Osteoblast (primary cell): ENCODE data around the gene STK11. TPM values are rescaled to one million over a fixed set of nuclear protein-coding genes. Genes with fewer than 3 reads are reported as not detected.
A peak's percentile ranks its signal among the peaks of the same experiment; 100 is the strongest.

ENCODE experiments used
- DNase-seq: peaks from one replicate; pipeline ENCODE4 v3.0.0; 2011; ENCODE audit warnings: low spot score, mixed read lengths; ENCODE audit not compliant: insufficient read length; ENCODE audit errors: missing footprints
- H2AFZ ChIP-seq: 2 replicates; pipeline ENCODE4 v1.6.0; 2011; ENCODE audit warnings: mild to moderate bottlenecking, low read length
- H3K27ac ChIP-seq: 2 replicates; pipeline ENCODE4 v1.5.1; 2011; ENCODE audit warnings: mild to moderate bottlenecking, low read depth, low read length, moderate library complexity
- H3K27me3 ChIP-seq: 2 replicates; pipeline ENCODE4 v1.6.0; 2012; ENCODE audit warnings: mild to moderate bottlenecking, control low read depth, inconsistent platforms, low read length, moderate library complexity; ENCODE audit not compliant: insufficient read depth
- H3K36me3 ChIP-seq: 2 replicates; pipeline ENCODE4 v1.5.1; 2011; ENCODE audit warnings: mild to moderate bottlenecking, low read length, control low read depth, moderate library complexity; ENCODE audit not compliant: insufficient read depth
- H3K4me1 ChIP-seq: 2 replicates; pipeline ENCODE4 v1.5.1; 2011; ENCODE audit warnings: mild to moderate bottlenecking, low read length, control low read depth, moderate library complexity; ENCODE audit not compliant: insufficient read depth
- H3K4me2 ChIP-seq: 2 replicates; pipeline ENCODE4 v1.6.0; 2011; ENCODE audit warnings: mild to moderate bottlenecking, low read length; ENCODE audit not compliant: insufficient read depth
- H3K4me3 ChIP-seq: fragments of 200-600 bp; sonication (generic); 3 replicates; pipeline ENCODE4 v1.5.1; 2012; ENCODE audit warnings: mild to moderate bottlenecking, low read length, inconsistent platforms; ENCODE audit not compliant: insufficient read depth
- H3K79me2 ChIP-seq: 2 replicates; pipeline ENCODE4 v1.6.0; 2012; ENCODE audit warnings: mild to moderate bottlenecking, low read length, control low read depth, inconsistent platforms; ENCODE audit not compliant: insufficient read depth
- H3K9me3 ChIP-seq: 2 replicates; pipeline ENCODE4 v1.5.1; 2011; ENCODE audit warnings: low read depth, low read length, control low read depth
- H4K20me1 ChIP-seq: 2 replicates; pipeline ENCODE4 v1.6.0; 2012; ENCODE audit warnings: mild to moderate bottlenecking, low read length, control low read depth; ENCODE audit not compliant: insufficient read depth
- CTCF ChIP-seq: IDR thresholded peaks from 2 replicates; pipeline ENCODE4 v1.5.1; 2011; ENCODE audit warnings: mild to moderate bottlenecking, low read depth, low read length, moderate library complexity; ENCODE audit errors: extremely low read depth
- total RNA-seq: library from RNA; depleted of rRNA; stranded (reverse); fragments of >200 nt; gene quantifications from 2 replicates; pipeline ENCODE4 v1.2.3, GENCODE V29; 2012

STK11 gene
- total RNA-seq, 1 donor: 100 TPM

GRCh38 chr19:1249990-1250436, 44.4 kb downstream of the STK11 start:
- H3K27me3 ChIP-seq: no peaks in the 10 kb centered on the region
- peaks cover 23% of the 10 kb centered on the region for H4K20me1 ChIP-seq
- H3K79me2 ChIP-seq: peaks cover 44% of the 10 kb centered on the region
- peak overlapping the region; percentile 18 for H3K4me2 ChIP-seq
- H3K27ac ChIP-seq: peak overlapping the region; percentile 33
- peaks cover 19% of the 10 kb centered on the region for H3K4me1 ChIP-seq
- peak overlapping the region; percentile 80 for H3K4me3 ChIP-seq
- no peak for TF ChIP-seq CTCF
- no peak for DNase-seq
- no peaks in the 10 kb centered on the region for H3K9me3 ChIP-seq
- H2AFZ ChIP-seq: no peak overlapping the region
- H3K36me3 ChIP-seq: peaks cover 24% of the 10 kb centered on the region

- Histone ChIP-seq H3K4me3 (peak overlapping the region; percentile 80), H2AFZ (no peak overlapping the region), H3K27ac (peak overlapping the region; percentile 69), H3K4me2 (peak overlapping the region; percentile 87), H3K79me2 (peaks cover 51% of the 10 kb centered on the region), H3K9me3 (no peaks in the 10 kb centered on the region), H3K4me1 (peaks cover 22% of the 10 kb centered on the region), H3K36me3 (peaks cover 31% of the 10 kb centered on the region), H4K20me1 (peaks cover 30% of the 10 kb centered on the region), H3K27me3 (no peaks in the 10 kb centered on the region)
- peak; percentile 88 for DNase-seq
- no peak for TF ChIP-seq CTCF
Measured at GRCh38 chr19:1250437-1251260, 45.1 kb downstream of the STK11 start.

GRCh38 chr19:1251330-1252220, 46.0 kb downstream of the STK11 start:
- Histone ChIP-seq H3K27ac (peak overlapping the region; percentile 69), H4K20me1 (peaks cover 31% of the 10 kb centered on the region), H3K4me1 (peaks cover 26% of the 10 kb centered on the region), H3K36me3 (peaks cover 38% of the 10 kb centered on the region), H3K4me3 (peak overlapping the region; percentile 80), H3K27me3 (no peaks in the 10 kb centered on the region), H2AFZ (no peak overlapping the region), H3K4me2 (peak overlapping the region; percentile 87), H3K79me2 (peaks cover 58% of the 10 kb centered on the region), H3K9me3 (no peaks in the 10 kb centered on the region)
- no peak for TF ChIP-seq CTCF
- DNase-seq: peak; percentile 92
